Measurements from ENCODE around the gene GABARAP.
A peak's percentile ranks its signal among the peaks of the same experiment; 100 is the strongest.

GABARAP gene

DNA sequence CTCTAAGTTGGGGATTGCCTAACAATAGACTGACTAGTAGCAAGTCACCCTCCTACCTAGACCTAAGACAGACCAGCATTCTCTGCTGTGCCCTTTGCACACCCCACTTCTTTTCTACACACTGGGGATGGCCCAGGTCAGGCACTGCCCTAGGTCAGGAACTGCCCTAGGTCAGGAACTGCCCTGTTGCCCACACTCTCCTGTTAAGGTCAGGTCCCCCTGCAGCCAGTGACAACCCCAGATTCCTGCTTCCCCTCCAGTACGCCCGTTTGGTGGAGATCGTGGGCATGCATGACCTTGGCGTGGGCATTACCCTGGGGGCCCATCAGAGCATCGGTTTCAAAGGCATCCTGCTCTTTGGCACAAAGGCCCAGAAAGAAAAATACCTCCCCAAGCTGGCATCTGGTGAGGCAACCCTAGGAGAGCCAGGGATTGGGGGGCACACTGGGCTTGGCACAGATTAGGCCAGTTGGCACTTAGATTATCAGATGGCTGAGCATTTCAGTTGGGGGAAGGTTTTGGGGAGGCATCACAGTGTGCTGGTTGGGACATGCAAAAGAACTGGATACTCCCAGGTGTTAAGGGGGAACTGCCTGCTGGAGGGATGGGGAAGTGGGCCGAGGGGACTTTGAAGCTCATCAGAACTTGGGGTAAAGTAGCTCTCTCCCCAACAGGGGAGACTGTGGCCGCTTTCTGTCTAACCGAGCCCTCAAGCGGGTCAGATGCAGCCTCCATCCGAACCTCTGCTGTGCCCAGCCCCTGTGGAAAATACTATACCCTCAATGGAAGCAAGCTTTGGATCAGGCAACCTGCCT, 20.8 kb downstream of the GABARAP start:
- H3K4me3 Mint-ChIP-seq = peak overlapping the region in 1 of 2 donors; percentile 99
- ATAC-seq = no peak
- DNase-seq = no peak
- peaks cover 52% of the 10 kb centered on the region for H3K4me1 Mint-ChIP-seq
- H3K27me3 Mint-ChIP-seq = no peaks in the 10 kb centered on the region
- H3K9me3 Mint-ChIP-seq = no peaks in the 10 kb centered on the region
- H3K27ac Mint-ChIP-seq = peak overlapping the region in 1 of 2 donors; percentile 87

DNA sequence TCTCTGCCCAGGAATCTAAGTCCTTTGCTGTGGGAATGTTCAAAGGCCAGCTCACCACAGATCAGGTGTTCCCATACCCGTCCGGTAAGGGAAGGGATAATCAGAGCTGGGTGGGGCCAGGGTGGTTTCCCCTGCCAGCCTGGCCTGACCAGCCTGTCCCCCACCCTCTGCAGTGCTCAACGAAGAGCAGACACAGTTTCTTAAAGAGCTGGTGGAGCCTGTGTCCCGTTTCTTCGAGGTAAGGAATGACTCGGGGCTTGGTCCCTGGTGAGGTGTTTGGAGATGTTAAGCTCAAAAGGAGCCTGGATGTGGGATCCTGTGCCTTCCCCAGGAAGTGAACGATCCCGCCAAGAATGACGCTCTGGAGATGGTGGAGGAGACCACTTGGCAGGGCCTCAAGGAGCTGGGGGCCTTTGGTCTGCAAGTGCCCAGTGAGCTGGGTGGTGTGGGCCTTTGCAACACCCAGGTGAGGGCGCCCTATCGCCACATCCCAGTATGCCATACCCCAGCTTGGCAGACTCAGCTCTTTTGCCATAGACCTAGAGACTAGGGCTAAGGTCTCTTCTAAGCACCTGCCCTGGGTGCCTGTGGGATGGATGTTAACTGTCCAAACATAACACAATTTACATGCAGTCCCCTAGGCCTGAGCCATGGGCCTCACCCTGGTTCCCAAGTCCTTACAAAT, 21.5 kb downstream of the GABARAP start:
- Mint-ChIP-seq H3K4me1 (peaks cover 60% of the 10 kb centered on the region), H3K4me3 (peak overlapping the region; percentile 98 to 99), H3K27ac (peak overlapping the region; percentile 93 to 98), H3K9me3 (no peaks in the 10 kb centered on the region), H3K27me3 (no peaks in the 10 kb centered on the region)
- peak; percentile 67 to 76 for DNase-seq
- peak; percentile 73 for ATAC-seq

DNA sequence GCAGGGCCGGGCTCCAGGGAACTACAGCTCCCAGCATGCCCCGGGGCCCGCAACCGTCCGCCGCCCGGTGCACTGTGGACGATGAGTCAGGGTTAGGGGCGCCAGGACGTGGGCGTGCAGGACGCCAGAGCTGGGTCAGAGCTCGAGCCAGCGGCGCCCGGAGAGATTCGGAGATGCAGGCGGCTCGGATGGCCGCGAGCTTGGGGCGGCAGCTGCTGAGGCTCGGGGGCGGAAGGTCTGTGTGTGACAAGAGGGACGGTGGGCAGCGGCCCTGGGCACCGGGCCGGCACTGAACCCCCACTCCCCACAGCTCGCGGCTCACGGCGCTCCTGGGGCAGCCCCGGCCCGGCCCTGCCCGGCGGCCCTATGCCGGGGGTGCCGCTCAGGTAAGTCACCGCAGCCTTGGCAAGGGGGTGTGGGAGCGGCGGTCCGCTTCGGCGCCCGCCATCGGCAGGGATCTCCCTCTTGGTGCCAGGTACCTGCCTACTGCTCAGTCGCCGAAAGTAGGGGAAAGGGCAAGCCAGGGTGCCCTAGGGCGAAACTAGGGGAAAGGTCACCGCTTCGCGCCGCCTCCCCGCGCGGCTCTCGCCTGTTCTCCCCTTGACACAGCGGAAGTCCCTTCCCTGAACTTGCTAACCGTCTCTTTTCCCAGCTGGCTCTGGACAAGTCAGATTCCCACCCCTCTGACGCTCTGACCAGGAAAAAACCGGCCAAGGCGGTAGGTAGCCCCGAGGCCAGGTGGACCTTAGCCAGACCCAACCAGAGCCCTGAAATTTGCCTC, 22.2 kb downstream of the GABARAP start, which contains the start of the genes ACADVL and DLG4:
TSS of gene ACADVL (plus strand) at position 127 of the 781 bp plus-strand sequence. CDS start at position 174, 47 bp downstream.
TSS of gene DLG4 (minus strand) at position 25 of the 781 bp plus-strand sequence.
- DNase-seq (peak; percentile 83 to 88), ATAC-seq (peak; percentile 83)
- H3K4me3 Mint-ChIP-seq = peak within 1 kb of the TSS; percentile 98 to 99
- no peaks in the 10 kb centered on the region for H3K27me3 Mint-ChIP-seq
- no peaks in the 10 kb centered on the region for H3K9me3 Mint-ChIP-seq
- peaks cover 67% of the 10 kb centered on the region for H3K4me1 Mint-ChIP-seq
- peak within 1 kb of the TSS; percentile 98 to 99 for H3K27ac Mint-ChIP-seq

DNA sequence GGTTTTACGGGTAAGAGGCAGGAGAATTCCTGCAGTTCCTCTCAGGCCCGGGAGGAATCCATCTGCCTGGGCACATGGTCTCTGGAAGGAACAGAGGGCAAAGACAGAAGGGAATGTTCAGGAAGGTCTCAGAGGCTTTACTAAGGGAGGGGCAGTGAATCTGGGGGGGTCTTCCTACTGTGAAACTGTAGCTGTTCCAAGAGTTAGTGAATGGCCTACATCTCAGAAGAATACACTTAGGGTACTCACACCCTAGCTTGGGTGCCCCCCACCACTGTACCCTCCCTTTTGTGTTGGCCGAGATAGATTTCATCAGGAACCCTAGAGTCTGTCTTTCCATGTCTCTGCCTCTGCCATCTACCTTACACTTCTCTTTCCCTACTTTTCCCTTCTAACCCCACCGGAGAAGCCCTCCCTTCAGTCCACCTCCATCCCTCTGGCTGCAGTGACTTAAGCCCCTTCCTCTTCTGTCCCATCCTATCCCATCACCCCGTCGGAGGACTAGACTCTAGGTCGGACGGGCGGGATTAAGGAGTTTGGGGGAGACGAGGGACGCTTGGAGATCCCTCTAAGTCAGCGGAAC, 22.9 kb downstream of the GABARAP start:
- no peaks in the 10 kb centered on the region for H3K27me3 Mint-ChIP-seq

DNA sequence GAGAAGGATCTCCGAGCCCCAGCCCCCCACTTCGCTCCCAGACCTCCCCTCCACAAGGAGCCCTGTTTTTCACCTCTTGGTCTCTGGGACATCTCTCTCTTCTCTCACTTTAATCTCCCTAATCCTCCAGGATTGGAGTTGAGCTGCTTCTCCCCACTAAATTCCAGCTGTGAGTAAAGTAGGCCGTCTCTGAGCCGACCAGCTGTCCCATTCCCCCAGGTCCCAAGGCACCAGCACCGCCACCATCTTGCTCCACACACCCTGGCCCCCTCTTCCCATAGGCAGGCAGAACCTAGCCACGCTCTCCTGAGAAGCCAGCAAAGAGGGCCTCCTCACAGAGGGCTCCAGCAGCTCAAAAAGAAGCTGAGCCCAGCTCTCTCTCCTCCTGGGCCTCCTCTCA, 23.5 kb downstream of the GABARAP start:
- peaks cover 79% of the 10 kb centered on the region for H3K4me1 Mint-ChIP-seq
- H3K27ac Mint-ChIP-seq = peak overlapping the region in 1 of 2 donors; percentile 61
- no peaks in the 10 kb centered on the region for H3K9me3 Mint-ChIP-seq
- no peak for DNase-seq
- peak overlapping the region; percentile 98 to 99 for H3K4me3 Mint-ChIP-seq
- no peak for ATAC-seq
- no peaks in the 10 kb centered on the region for H3K27me3 Mint-ChIP-seq

More for the DNA sequence above, 22.9 kb downstream of the GABARAP start:
- Mint-ChIP-seq H3K27ac (peak overlapping the region; percentile 98 to 99), H3K4me1 (peaks cover 74% of the 10 kb centered on the region), H3K4me3 (peak overlapping the region; percentile 98 to 99), H3K9me3 (no peaks in the 10 kb centered on the region)
- no peak for ATAC-seq
- DNase-seq = no peak

DNA sequence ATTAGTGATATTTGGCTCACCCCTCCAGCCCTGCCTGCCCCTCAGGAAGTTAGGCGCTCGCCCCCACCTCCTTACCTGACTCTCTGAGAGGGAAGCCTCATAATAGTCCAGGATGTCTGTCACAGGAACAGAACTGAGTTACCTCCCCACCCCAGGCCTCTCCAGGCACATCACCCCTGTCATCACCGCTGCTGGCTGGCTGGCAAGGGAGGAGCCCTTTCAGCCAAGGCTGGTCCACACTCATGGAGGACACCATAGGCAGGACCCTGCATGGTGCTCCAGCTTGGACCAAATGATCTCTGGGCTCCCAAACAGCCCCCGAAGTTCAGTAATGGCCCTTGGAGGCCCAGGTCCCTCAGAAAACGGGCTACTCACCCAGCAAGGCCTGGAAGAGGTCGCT, 24.1 kb downstream of the GABARAP start:
- Mint-ChIP-seq H3K9me3 (no peaks in the 10 kb centered on the region), H3K27ac (peak overlapping the region in 1 of 2 donors; percentile 69), H3K4me3 (peak overlapping the region; percentile 75 to 99), H3K4me1 (peaks cover 85% of the 10 kb centered on the region), H3K27me3 (no peaks in the 10 kb centered on the region)
- DNase-seq (no peak), ATAC-seq (no peak)

DNA sequence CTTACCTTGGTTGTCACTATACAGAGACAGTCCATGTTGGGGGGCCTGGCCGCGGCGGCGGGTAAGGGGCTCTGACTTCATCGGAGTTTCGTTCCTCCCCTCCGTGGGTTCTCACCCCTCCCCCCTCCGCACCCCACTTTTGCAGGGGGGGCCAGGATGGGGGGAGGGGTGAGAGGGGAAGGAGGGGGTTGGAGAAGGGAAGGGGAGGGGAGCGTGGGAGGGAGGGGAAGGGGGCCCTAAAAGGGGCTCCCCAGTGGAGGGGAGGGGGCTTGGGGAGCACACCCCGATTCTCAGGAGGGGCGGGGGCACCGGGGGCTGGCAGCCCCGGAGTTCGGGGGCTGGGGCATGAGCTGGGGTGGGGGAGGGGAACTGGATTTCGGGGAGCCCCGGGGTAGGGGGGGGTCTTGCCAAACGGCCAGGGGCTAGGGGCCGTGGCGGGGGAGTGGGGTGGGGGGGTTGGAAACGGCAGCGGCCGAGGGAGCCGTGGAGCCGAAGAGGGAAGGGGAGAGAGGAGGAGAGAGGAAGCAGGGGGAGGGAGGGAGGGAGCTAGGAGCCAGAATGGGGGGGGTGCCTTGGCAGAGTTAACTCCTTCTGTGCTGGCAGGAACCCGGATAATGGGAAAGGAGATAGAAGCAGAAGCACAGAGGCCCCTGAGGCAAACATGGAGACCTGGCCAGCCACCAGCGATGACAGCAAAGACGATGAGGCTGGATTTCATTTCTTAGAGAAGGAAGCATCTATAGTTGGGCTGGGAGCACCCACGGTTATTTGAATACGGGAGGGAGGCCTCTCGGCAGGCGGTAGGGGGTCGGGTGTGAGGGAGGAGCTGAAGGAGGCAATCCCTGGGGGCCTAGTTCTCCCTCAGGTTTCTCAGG, 24.9 kb downstream of the GABARAP start:
- DNase-seq = peak in 1 of 2 donors; percentile 37
- no peaks in the 10 kb centered on the region for H3K27me3 Mint-ChIP-seq

DNA sequence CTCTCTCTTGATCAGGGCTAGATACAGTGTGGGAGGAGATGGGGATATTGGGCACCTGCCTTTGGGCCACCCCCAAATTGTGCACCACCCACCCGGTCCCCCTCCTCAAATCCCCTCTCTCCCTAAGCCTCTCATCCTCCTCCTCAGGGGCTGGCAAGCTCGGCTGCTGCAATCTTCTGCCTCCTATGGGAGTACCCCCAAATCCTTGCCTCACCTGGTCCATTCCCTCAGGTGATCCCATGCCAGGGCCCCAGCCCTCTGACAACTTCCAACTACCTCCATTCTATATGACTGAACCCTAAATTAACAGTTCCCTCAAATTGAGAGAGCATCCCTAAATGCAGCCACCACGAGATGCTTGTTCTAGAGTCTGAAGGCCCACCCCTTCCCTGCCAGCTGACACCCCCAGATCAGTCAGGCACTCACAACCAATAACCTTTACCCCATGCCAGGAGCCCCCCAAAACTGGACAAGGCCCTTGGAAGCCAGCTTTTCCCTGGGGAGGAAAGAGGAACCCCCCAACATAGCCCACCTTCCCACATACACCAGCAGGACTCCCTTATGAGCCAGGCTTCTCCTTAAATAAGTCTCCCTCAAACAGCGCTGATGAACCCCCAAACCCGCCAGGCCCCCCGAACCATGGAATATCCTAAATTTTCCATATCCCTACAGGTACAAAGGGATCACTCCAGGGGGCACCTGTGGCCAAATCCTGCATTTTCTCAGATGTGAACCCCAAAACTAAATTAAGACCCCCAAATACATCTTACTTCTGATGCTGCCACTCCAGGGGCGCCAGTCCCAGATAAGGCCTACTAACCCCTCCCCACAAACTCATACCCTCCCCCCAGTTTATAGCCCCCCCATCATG, 25.8 kb downstream of the GABARAP start:
- Mint-ChIP-seq H3K9me3 (no peaks in the 10 kb centered on the region), H3K4me3 (peak overlapping the region; percentile 69 to 74), H3K27me3 (no peaks in the 10 kb centered on the region), H3K4me1 (peaks cover 83% of the 10 kb centered on the region), H3K27ac (peak overlapping the region in 1 of 2 donors; percentile 15)
- ATAC-seq (no peak), DNase-seq (no peak)

More for the DNA sequence above, 24.9 kb downstream of the GABARAP start:
- Mint-ChIP-seq H3K9me3 (no peaks in the 10 kb centered on the region), H3K4me3 (peak overlapping the region; percentile 75 to 99), H3K4me1 (peaks cover 88% of the 10 kb centered on the region), H3K27ac (peak overlapping the region in 1 of 2 donors; percentile 95)
- ATAC-seq = no peak

DNA sequence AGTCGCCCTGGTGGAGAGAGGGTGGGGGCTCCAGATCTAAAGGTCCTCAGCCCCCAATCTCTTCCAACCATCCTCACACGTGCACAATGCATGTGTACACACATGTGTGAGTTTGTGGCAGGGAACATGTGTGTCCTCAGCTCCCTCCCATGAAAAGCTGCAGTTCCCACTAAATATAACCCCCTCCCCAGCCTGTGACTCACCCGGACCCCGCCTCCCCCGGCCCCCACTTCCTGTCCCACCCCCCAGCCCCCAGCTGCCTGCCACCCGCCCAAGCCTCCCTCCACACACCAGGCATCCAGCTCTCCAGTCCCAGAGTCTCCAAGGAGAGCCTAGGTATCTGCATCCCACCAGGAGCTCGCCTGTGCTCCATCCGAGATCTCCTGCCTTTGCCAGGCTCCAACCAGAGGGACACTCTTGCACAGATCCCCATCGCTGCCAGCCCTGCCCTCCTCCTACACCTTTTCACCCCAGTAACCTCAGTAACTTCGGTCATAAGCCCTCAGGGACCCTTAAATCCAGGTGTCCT, 26.5 kb downstream of the GABARAP start:
- ATAC-seq (no peak), DNase-seq (no peak)
- peak overlapping the region in 1 of 2 donors; percentile 36 for H3K27ac Mint-ChIP-seq
- H3K27me3 Mint-ChIP-seq = no peaks in the 10 kb centered on the region
- H3K9me3 Mint-ChIP-seq = no peaks in the 10 kb centered on the region
- H3K4me1 Mint-ChIP-seq = peaks cover 75% of the 10 kb centered on the region
- H3K4me3 Mint-ChIP-seq = peak overlapping the region; percentile 92 to 93

DNA sequence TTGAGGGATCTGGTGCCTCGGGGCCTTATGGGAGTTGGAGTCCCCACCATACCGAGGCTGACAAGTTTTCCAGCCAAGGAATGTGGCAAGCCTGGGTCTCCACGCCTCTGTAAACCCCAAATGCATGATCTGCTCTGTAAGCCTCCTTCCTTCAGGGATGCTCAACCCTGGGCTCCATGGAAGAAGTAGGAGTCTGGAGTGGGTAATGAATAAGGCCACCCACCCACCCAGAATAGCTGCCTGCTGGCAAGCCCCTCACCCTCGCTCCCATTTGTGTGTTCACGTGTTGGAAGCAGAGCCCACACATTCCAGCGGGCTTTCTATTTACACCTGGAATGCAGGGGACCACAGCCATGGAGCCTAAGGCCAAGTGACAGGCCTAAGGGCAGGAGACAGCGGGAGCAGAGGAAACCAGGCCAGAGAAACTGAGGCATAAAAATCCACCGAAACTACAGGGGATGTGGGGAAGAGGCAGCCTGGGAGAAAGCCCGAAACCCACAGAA, 27.1 kb downstream of the GABARAP start:
- DNase-seq (no peak), ATAC-seq (no peak)
- H3K4me1 Mint-ChIP-seq = peaks cover 70% of the 10 kb centered on the region
- H3K27me3 Mint-ChIP-seq = no peaks in the 10 kb centered on the region
- peak overlapping the region; percentile 92 to 93 for H3K4me3 Mint-ChIP-seq
- peak overlapping the region in 1 of 2 donors; percentile 98 for H3K27ac Mint-ChIP-seq
- no peaks in the 10 kb centered on the region for H3K9me3 Mint-ChIP-seq

DNA sequence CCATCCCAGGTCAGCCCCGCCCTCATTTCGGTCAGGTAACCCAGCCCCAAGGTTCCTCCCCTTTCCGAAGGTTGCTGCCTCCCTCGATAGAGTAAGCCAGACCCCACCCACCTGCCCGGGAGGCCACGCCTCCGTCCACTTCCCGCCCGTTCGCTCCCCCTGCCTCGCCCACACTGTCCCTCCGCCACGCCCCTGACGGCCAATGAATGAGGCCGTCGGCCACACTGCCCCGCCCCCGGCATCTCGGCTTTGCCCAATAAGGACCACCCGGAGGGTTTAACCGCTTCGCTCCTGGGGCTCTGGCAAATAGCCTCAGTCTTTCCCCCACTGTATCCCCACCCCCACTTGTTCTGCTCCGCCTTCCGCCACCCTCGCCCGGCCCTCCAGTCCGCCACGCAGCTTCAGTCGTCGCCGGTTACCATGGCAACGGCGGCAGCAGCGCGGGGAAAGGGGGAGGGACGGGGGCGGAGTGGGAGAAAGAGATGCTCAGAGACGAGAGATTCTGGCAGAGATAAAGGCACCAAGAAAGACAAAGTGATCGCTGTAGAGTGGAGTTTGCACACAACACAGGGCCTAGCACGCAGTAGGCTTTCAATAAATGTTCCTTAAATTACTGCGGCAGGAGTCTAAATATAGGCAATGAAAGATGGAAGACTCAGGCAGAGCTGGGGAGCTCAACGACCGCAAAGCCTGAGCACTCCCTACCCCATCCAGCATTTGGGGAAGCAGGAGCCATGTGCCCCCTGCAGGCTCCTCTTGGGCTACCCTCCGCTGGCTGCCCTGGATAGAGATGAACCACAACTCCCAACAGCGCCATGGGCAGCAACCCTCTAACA, 27.7 kb downstream of the GABARAP start:
- Mint-ChIP-seq H3K27ac (peak overlapping the region; percentile 98), H3K4me1 (peaks cover 67% of the 10 kb centered on the region)
- peak; percentile 87 for ATAC-seq

DNA sequence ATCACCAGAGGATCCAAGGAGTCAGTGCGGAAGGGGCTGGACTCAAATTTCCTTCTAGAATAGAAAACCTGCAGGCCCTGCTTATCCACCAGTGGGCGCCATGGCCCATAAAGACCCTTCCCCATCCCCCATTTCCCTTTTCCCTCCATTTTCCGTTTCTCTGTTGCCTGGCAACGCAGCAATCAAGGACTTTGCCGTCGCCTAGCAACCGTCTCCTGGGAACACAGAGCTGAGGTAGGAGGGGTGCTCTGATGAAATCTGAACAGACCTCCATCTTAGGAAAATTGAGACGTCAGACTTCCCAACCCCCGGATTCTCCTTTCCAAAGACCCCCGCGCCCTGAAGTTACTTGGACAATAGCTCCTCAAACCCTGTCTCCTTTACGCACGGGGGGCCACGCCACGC, 28.4 kb downstream of the GABARAP start:
- Mint-ChIP-seq H3K9me3 (no peaks in the 10 kb centered on the region), H3K4me1 (peaks cover 61% of the 10 kb centered on the region), H3K4me3 (peak overlapping the region; percentile 92 to 93), H3K27ac (peak overlapping the region; percentile 98), H3K27me3 (no peaks in the 10 kb centered on the region)
- ATAC-seq (peak; percentile 2), DNase-seq (no peak)

More for the DNA sequence above, 27.7 kb downstream of the GABARAP start:
- Mint-ChIP-seq H3K4me3 (peak overlapping the region; percentile 92 to 93), H3K27me3 (no peaks in the 10 kb centered on the region), H3K9me3 (no peaks in the 10 kb centered on the region)
- peak; percentile 100 for DNase-seq
